Stimulated activated CD8-positive, alpha-beta memory T cell treated with anti-CD3 and anti-CD28 coated beads, Interleukin-15, amount 100 ng/mL, for 1 hour (primary cell): Measurements from ENCODE around the gene HOGA1.
"Not testable (repeated sequence)": the region's sequence is repeated elsewhere in the genome, so short reads cannot be mapped to it uniquely, and the experiment has no call there.

Source experiments
- DNase-seq: peaks from one replicate; pipeline ENCODE4 v3.0.0-alpha.2; 2020; ENCODE audit warnings: low read depth

The HOGA1 gene

DNA sequence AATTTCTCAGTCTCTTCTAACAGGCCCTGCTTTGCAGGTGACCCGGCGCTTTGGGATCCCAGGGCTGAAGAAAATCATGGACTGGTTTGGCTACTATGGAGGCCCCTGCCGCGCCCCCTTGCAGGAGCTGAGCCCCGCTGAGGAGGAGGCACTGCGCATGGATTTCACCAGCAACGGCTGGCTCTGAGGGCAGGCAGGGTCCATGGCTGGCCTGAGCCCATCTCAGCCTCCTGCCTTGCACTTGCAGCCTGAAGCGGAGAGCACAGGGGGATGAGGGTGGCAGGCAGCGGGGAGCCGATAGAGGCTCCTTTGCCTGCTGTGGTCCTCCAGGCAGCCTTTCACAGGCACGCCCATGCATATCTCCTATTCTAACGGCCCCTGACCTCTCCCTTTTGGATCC is 27.3 kb downstream of the HOGA1 start:
- DNase-seq = no peak

DNA sequence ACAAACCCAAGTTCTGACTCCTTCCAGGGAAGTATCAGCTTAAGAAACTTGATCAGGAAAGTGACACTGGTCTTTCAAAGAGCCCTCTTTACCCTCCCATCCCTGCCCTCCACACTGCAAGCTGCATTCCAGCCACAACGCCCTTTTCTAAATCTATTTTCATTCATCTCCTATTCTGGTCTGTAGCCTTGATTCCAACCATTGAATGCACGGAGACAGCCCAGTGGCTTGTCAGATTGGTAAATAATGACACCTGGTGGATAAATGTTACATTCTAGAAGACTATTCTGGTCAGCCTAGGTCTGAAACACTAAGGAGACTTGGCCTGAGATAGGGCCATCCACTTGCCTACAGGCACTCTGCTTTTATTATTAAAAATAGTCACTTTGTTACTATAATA is 28.2 kb downstream of the HOGA1 start:
- DNase-seq = no peak

DNA sequence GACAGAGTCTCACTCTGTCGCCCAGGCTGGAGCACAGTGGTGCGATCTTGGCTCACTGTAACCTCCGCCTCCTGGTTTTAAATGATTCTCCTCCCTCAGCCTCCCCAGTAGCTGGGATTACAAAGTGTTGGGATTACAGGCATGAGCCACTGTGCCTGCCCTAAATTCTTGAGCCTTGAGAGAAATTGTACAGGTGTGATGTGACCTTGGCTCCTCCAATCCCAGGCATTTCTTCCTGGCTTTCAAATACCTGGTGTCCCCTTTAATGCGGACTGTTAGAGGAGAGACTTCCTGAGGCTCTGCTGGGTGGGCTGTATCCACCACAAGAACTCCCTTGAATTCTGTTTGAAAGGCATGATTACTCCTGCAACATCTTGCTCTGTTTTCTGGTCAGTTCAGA is 34.1 kb downstream of the HOGA1 start:
- DNase-seq = no peak

DNA sequence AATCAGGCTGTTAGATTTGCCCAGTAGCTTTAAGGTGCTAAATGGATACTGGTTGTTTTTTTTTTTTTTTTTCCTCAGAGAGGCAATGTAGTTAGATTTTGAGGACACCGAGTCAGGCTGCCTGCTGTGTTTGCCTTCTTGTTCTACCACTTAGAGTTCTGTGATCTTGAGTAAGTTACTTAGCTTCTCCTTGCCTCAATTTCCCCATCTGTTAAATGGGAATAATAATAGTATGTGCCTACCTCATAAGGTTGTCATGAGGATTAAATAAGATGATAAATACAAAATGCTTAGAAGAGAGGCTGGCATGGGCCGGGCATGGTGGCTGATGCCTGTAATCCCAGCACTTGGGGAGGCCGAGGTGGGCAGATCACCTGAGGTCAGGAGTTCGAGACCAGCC is 34.5 kb downstream of the HOGA1 start:
- no peak for DNase-seq

DNA sequence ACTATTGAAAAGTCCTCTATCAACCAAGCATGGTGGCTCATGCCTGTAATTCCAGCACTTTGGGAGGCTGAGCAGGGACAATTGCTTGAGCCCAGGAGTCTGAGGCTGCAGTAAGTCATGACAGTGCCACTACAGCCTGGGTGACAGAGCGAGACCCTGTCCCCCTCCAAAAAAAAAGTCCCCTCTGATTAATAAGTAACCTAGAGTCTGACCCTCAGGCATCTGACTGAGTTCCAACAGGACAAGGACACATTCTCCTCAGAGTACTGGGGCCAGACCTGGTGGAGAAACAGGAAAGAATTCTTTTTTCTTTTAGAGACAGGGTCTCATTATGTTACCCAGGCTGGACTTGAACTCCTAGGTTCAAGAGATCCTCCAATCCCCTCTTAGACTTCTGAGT is 39.1 kb downstream of the HOGA1 start:
- DNase-seq = no peak

DNA sequence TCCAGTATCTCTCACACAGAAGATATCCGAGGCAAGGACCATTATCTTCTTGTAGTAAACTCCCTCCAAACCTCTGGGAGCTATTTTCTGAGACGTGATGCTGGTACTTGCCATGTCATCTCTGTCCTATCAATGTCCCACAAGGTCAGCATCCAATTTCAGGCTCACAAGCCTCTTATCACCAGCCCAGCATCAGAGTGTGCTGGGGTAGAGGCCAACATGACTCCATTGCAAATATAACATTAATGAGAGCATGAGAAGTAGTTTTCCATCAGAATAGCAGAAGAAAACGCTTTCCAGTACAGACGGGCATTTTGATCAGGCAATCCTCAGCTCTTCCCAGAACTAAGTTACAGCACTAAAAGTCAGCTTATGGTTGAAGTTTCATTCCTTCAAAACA is 43.5 kb downstream of the HOGA1 start:
- DNase-seq = no peak

DNA sequence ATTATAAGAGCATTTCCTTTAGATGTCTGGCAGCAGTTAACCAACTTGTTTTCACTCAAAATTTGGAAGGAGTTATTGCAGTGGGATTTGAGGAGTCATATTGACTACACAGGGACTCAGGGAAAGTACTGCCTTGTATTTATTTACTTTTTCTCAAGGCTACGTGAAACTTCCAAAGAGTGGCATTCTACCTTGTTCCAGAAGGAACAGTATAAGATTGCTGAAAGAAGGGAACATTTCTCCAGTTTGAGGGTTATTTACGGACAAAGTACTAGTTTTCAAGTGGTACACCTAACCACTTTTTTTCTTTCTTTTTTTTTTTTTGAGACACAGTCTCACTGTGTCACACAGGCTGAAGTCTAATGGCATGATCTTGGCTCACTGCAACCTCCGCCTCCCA is 44.0 kb downstream of the HOGA1 start:
- DNase-seq = no peak

DNA sequence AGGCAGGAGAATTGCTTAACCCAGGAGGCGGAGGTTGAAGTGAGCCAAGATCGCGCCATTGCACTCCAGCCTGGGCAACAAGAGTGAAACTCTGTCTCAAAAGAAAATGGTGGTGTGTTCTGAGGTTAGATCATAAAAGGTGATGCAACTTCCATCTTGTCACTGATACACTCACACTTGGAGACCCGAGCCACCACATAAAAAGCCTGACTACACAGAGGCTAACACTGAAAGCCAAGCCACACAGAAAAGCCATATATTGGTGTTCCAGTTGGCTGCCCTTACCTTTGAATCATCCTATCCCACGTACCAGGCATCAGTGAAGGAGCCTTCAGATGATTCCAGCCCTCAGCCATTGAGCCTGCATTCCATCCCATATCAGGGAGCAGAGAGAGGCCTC is 45.1 kb downstream of the HOGA1 start:
- no peak for DNase-seq

DNA sequence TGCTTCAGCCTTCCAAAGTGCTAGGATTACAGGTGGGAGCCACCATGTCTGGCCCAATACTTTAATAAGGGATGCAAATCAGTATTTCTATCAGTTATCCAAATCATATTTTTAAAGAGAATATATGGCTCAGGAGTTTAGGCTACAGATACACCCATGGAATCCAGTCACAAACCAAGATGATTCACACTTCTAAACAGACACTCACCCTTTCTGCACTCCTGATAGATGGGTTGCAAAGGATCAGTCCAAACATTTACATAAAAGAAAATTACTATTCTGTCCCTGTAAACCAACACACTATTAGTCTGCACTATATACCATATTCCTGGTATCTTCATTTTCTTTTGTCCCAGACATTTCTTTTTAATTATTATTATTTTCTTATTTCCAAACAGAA is 46.9 kb downstream of the HOGA1 start:
- no peak for DNase-seq

DNA sequence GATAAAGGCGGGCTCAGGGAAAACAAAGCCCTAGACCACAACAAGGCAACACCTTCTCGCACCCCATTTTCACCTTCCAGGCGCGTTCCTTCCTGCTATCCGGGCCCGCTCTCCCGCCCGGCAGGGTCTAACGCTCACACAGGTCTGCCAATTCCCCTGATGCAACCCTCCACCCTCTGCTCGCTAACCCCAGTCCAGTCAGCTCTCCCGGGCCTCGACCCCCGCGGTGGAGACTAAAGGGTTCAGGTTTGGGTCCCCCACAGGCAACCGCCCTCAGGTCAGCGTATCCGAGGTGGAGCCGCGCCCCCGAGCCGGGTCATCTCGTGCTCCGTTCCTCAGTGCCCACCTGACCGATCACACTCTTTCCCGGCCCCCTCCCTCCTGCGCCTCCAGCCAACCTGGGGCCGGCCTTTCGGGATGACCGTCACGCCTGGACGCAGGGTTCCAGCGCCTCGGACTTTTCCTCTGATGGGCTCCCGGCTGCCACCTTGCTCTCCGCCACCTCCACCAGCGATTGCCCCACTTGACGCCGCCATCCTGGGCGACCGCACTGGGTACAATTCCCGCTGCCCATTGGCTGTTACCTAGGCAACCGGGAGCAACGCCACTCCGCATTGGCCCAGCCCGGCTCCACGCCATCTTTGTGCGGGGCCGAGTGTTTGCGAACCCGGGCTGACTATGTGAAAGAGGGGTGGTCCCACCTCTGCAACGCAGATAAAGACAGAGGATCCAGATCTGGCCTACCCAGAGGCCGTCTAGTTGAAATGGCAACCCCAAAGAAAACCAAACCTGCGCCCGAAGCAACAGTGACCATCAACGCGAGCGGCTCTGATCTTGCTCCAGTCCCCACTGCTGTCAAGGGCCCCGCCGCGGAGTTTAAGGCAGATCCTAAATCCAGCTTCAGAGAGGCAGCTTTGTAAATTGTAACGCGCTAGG is 49.0 kb downstream of the HOGA1 start, which contains the start of gene MORN4:
Gene MORN4, minus strand, starts transcription at position 552 of the 936 bp plus-strand sequence. CDS start 13,847 bp downstream, outside the sequence.
- DNase-seq = peak; percentile 79

DNA sequence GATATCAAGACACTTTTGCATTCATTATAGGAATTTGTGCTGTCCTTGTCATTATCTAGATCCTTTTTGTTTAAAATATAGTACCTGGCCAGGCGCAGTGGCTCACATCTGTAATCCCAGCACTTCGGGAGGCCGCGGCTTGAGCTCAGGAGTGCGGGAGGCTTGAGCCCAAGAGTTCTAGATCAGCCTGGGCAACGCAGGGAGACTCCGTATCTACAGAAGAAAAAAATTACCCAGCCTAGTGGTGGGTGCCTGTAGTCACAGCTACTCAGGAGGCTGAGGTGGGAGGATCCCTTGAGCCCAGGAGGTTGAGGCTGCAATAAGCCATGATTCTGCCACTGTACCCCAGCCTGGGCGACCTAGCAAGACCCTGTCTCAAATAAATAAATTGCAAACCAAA is 49.7 kb downstream of the HOGA1 start:
- DNase-seq = no peak

DNA sequence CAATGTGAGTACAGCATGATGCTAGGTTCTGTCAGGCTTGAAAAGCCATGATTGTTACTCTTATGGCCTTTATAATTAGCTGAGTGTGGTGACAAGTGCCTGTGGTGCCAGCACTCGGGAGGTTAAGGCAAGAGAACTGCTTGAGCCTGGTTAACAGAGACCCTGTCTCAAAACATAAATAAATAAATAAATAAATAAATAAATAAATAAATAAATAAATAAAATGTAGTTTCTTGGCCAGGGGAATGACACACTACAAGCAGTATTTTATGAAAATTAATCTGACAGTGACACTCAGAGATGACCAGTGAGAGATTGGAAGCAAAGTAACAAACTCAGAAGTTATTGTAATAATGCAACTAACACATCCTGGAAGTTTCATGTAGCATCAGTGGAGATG is 51.4 kb downstream of the HOGA1 start:
- DNase-seq = no peak

DNA sequence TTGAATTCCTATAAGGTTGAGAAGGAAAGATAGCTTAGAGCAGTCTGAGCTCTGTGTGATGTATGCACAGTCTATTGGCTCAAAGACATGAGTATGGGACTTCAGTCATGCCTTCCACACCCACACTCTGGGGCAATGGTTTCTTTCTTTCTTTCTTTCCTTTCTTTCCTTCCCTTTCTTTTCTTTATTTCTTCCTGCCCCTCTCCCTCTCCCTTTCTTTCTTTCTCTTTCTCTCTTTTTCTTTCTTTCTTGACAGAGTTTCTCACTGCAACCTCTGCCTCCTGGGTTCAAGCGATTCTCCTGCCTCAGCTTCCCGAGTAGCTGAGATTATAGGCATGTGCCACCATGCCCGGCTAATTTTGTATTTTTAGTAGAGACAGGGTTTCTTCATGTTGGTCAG is 54.9 kb downstream of the HOGA1 start:
- DNase-seq = not testable (repeated sequence)

DNA sequence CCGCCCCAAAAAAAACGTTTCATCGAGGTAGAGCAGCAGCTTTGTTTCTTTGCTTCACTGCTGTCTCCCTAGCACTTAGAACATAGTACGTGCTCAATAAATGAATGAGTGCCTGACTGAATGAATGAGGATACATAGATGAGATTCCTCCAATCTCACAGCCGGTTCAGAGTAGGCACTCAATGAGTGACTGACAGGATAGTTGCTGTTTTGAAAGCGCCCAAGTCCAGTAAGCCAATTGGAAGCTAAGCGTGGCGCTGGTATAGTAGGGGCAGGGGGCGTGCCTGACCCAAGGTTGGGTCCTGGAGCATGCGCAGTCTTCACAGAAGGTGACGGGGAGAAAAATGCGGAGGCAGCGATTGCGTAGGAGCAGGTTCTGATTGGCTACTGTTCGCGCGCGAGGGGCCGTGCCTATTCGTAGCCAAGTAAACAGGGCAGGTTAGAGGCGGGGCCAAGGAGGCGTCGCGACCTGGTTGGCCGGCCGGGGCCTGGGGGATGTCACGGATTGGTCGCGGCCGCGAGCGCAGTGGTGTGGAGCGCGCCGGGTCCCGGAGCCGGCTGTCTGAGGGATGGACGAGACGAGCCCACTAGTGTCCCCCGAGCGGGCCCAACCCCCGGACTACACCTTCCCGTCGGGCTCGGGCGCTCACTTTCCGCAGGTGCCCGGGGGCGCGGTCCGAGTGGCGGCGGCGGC is 56.1 kb downstream of the HOGA1 start, which contains the start of gene PI4K2A:
Gene PI4K2A, plus strand, starts transcription at position 498 of the 694 bp plus-strand sequence. Its CDS starts 72 bp downstream, at position 570.
- DNase-seq = peak; percentile 97

DNA sequence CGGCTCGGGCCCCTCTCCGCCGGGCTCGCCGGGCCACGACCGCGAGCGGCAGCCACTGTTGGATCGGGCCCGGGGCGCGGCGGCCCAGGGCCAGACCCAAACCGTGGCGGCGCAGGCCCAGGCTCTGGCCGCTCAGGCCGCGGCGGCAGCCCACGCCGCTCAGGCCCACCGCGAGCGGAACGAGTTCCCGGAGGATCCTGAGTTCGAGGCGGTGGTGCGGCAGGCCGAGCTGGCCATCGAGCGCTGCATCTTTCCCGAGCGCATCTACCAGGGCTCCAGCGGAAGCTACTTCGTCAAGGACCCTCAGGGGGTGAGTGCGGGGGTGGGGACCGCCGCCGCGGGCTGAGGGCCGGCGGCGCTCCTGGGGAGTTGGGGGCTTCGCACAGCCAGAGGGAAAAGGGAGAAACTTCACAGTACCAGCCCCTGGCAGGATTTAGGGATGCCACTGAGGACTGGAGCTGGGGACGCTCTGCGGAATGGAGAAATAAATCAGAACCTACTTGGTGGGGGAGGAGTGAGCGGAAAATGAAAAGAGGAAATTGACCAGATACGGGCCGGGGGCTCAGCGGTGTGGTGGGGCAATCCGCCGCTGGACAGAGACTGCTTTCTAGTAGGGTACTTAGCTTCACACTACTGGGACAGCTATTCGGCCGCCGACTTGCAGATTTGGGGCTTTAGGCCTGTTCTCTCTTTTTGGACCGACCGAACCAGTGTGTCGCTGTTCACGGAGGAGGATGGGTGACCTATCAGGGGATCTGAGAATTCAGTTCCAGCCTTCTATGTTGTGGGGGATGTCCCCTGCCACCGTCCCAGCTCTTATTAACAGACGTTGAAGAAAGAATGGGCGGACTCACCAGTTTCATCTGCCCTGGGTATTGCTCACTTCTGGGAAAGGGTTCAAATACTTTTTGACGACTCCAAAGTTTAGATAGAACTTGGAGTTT is 57.0 kb downstream of the HOGA1 start:
- no peak for DNase-seq

DNA sequence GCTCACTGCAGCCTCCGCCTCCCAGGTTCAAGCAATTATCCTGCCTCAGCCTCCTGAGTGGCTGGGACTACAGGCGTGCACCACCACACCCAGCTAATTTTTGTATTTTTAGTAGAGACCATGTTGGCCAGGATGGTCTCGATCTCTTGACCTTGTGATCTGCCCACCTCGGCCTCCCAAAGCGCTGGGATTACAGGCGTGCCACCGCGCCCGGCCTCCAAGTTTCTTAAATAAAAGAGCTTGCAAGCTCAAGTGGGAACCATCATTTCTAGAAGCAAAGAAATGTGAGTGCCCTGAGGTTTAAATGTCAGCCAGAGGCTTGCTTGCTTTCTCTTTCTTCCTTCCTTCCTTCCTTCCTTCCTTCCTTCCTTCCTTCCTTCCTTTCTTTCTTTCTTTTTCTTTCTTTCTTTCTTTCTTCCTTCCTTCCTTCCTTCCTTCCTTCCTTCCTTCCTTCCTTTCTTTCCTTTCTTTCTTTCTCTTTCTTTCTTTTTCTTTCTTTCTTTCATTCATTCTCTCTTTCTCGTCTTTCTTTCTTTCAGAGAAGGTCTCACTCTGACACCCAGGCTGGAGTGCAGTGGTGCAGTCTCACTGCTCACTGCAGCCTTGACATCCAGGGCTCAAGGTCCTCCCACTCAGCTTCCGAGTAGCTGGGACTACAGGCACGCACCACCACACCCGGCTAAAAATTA is 58.4 kb downstream of the HOGA1 start:
- not testable (repeated sequence) for DNase-seq

DNA sequence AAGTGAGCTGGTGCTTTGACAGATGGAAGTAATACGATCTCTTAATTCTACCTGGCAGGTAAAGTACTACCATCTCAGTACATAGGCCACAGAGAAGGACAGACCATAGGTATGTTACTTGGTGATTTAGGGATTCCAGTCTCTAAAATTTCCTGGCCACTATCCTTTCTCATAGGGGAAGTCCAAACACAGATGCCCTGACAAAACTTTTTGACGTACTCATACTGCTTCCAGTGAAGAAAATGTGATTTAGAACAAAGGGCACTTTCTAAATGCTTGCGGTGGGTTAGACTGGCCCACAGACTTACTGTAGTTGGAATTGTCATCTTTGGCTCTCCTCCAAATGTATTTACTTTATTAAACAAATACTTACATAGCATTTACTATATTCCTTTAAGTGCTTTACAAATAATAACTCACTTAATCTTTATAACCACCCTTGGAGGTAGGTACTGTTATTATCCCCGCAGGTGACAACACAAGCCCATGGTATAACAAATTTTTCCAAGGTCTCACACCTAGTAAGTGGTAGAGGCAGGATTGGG is 59.3 kb downstream of the HOGA1 start:
- DNase-seq = no peak

DNA sequence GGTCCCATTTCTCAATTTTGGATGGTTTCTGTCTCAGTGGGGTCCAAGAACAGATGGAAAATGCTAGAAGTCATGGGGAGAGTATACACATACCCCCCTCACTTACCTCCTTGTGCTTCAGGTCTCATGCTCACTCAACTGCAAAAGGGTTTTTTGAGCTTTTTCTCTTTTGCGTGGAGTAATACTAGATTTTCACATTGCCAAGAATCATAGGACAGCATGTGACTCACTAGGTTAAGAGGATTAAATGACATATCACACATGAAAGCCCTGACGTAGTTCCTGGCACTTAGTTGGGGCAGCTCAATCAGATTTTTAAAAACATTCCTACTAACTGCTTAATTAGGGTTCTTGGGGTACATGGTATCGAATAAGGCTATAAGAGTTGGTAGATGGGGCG is 60.7 kb downstream of the HOGA1 start:
- DNase-seq = no peak

DNA sequence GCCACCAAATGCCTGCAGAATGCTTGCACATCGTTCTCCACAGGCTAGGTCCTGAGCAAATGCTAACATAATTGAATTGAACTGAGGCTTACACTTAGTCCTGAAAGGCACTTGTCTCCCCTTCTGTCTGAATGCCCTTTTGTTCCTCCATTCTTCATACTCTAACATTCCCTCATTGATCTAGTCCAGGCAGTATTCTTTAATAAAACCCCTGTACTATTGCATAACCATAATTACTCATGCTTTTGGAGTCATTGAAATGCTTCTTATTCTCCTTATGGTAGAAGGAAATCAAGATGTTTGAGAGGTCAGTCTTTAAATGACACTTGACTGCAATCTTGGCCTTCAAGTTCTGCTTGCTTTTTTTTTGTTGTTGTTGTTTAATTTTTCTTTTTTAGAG is 63.4 kb downstream of the HOGA1 start:
- DNase-seq = no peak

DNA sequence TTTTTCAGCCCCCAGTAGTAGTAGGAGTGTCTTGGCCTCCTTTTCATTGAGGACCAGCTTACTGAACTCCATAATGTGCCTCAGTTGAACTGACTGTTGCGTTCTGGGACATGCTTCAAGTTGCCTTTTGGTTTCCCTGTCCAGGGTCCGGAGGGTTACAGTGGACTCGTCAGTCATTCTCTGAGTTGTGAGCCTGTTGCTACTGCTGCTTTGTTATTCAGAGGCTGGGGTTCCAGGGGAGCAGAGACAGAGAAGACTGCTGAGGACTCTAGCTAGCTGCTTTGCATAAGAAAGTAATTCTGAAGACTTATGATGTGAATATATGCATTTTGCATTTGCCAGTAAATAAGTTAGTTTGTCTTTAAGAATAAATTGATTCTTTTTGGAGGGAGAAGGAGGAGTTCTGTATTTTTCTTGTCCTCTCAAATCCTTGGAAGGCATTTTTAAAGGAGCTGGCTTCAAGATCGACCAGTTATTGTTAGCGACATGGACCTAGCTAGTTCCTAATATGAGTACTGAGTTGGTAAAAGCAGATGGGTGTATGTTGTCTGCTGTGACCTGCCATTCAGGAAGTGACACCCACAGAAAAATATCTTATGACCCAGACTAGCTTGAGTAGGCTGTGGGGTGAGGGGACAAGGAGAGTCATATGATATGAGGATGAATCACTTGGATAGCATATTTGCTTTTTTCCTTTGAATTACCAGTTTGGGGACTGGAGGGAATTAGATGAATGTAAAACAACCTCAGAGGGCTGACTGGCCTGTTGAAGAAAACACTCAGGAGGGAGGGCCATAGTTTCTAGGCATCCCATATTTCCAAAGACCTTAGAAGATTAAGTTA is 64.6 kb downstream of the HOGA1 start:
- DNase-seq = no peak
